Endothelial cell of umbilical vein (primary cell): ENCODE measurements around the gene DAB2IP. TPM values are rescaled to one million over a fixed set of nuclear protein-coding genes. Genes with fewer than 3 reads are reported as not detected.

ENCODE experiments used
- BruUV-seq: library from RNA; stranded (reverse); fragments of 400-500 nt; replicated peaks from 2 replicates; lab custom pipeline; 2021; lab: Mats Ljungman, UMichigan
- CTCF ChIA-PET: fragments of 300-600, 350-600 bp; sonication (Branson Sonifier 250); formaldehyde crosslinking; loops from one replicate; lab custom pipeline; 2021; ENCODE audit warnings: antibody characterized with exemption, inconsistent platforms; lab: Charles Lee
- POLR2A ChIA-PET: fragments of 300-600, 350-600 bp; sonication (Branson Sonifier 250); formaldehyde crosslinking; loops from one replicate; lab custom pipeline; 2021; ENCODE audit warnings: antibody characterized with exemption, inconsistent platforms; lab: Charles Lee
- DNase-seq: peaks from one replicate; pipeline ENCODE4 v3.0.0-alpha.2; 2011; ENCODE audit warnings: low read depth, low spot score
- FAIRE-seq: peaks from 2 replicates; lab custom pipeline; 2011; peaks lifted over from hg19 to GRCh38; lab: Jason Lieb, UNC
- H2AFZ ChIP-seq: 2 replicates; pipeline ENCODE4 v1.6.0; 2012; ENCODE audit warnings: low read depth, low read length, control low read depth, inconsistent platforms
- H3K27ac ChIP-seq: 2 replicates; pipeline ENCODE4 v1.5.1; 2011; ENCODE audit warnings: low read depth, mild to moderate bottlenecking, control low read depth, low read length, moderate library complexity; ENCODE audit not compliant: insufficient read depth
- H3K27me3 ChIP-seq, 2 experiments: 2 replicates each; pipeline versions ENCODE4 v1.6.0 to v1.6.1; 2011; ENCODE audit warnings: low read length in 2 of 2, mixed read lengths in 1 of 2; ENCODE audit not compliant: control insufficient read depth in 2 of 2, insufficient read depth in 2 of 2
- H3K36me3 ChIP-seq, 2 experiments: 2 replicates in 1 of 2; 3 replicates in 1 of 2; pipeline ENCODE4 v1.5.1; 2011; ENCODE audit warnings: low read length in 2 of 2, mild to moderate bottlenecking in 1 of 2, moderate library complexity in 1 of 2; ENCODE audit not compliant: control insufficient read depth in 2 of 2, insufficient read depth in 2 of 2; ENCODE audit errors: extremely low read depth in 1 of 2
- H3K4me1 ChIP-seq: 3 replicates; pipeline ENCODE4 v1.5.1; 2011; ENCODE audit warnings: mild to moderate bottlenecking, low read length; ENCODE audit not compliant: control insufficient read depth, insufficient read depth; ENCODE audit errors: extremely low read depth
- H3K4me2 ChIP-seq: 2 replicates; pipeline ENCODE4 v1.6.1; 2011; ENCODE audit warnings: low read length, control low read depth, mixed read lengths; ENCODE audit not compliant: insufficient read depth
- H3K4me3 ChIP-seq, 3 experiments: fragments of 200-600 bp in 1 of 3; sonication (generic), shearing (Covaris generic) in 1 of 3; replicated peaks in 1 of 3; 2 replicates each; pipeline ENCODE4 v1.5.1; 2011 to 2016; ENCODE audit warnings: control low read depth in 3 of 3, low read length in 3 of 3, mild to moderate bottlenecking in 2 of 3, inconsistent platforms in 1 of 3, low read depth in 1 of 3, moderate library complexity in 1 of 3; ENCODE audit not compliant: insufficient read depth in 1 of 3
- H3K79me2 ChIP-seq: 2 replicates; pipeline ENCODE4 v1.6.0; 2012; ENCODE audit warnings: low read length, inconsistent platforms; ENCODE audit not compliant: control insufficient read depth, insufficient read depth
- H3K9ac ChIP-seq: replicated peaks from 2 replicates; pipeline ENCODE3; 2011; ENCODE audit warnings: low read length, control low read depth; ENCODE audit not compliant: insufficient read depth; ENCODE audit errors: extremely low read depth
- H3K9me1 ChIP-seq: replicated peaks from 3 replicates; pipeline ENCODE4 v1.6.0; 2011; ENCODE audit warnings: mild to moderate bottlenecking, low read length; ENCODE audit not compliant: control insufficient read depth, insufficient read depth; ENCODE audit errors: extremely low read depth
- H3K9me3 ChIP-seq: replicated peaks from 2 replicates; pipeline ENCODE4 v1.5.1; 2012; ENCODE audit warnings: low read length, inconsistent platforms; ENCODE audit not compliant: control insufficient read depth, insufficient read depth
- H4K20me1 ChIP-seq: replicated peaks from 2 replicates; pipeline ENCODE3; 2011; ENCODE audit warnings: mild to moderate bottlenecking, low read length; ENCODE audit not compliant: control insufficient read depth, insufficient read depth; ENCODE audit errors: extremely low read depth
- CTCF ChIP-seq, 2 donors: IDR thresholded peaks; 1 replicate in 1 of 2; 2 replicates in 1 of 2; pipeline ENCODE4 v1.5.1; 2011; ENCODE audit warnings: low read length in 2 of 2, mild to moderate bottlenecking in 2 of 2, moderate library complexity in 2 of 2, control low read depth in 1 of 2, inconsistent platforms in 1 of 2, low read depth in 1 of 2; ENCODE audit not compliant: insufficient read depth in 1 of 2; ENCODE audit errors: extremely low read depth in 1 of 2
- EZH2 ChIP-seq: IDR thresholded peaks from 2 replicates; pipeline ENCODE4 v1.6.1; 2012; ENCODE audit warnings: borderline replicate concordance, low read depth, mild to moderate bottlenecking, moderate library complexity, low read length, inconsistent platforms; ENCODE audit not compliant: severe bottlenecking
- FOS ChIP-seq: IDR thresholded peaks from 2 replicates; pipeline ENCODE4 v1.6.1; 2011; ENCODE audit warnings: mild to moderate bottlenecking, low read length, moderate library complexity, borderline replicate concordance; ENCODE audit not compliant: insufficient read depth
- GATA2 ChIP-seq: IDR thresholded peaks from 2 replicates; pipeline ENCODE4 v1.7.0; 2011; ENCODE audit warnings: low read depth, mild to moderate bottlenecking, moderate library complexity, mixed read lengths, low read length; ENCODE audit not compliant: insufficient read length, insufficient read depth
- MYC ChIP-seq: IDR thresholded peaks from one replicate; pipeline ENCODE4 v1.6.1; 2011; ENCODE audit warnings: mild to moderate bottlenecking, low read depth, low read length
- POLR2A ChIP-seq: IDR thresholded peaks from 2 replicates; pipeline ENCODE4 v1.6.1; 2012; ENCODE audit warnings: low read depth, mild to moderate bottlenecking, control low read depth, low read length
- POLR2AphosphoS5 ChIP-seq: IDR thresholded peaks from 2 replicates; pipeline ENCODE4 v1.6.1; 2012; ENCODE audit warnings: low read depth, mild to moderate bottlenecking, control low read depth, low read length, moderate library complexity; ENCODE audit not compliant: insufficient read depth
- dilution Hi-C: fragments of 300-500 bp; cut with MboI; formaldehyde crosslinking; loops from one replicate; pipeline ENCODE4 v1.15.0; 2019; ENCODE audit warnings: low sequenced_read_pairs; ENCODE audit not compliant: extremely low pct_ligation_motif_present
- intact Hi-C: fragments of 100-400 bp; cut with micrococcal nuclease; formaldehyde crosslinking; loops from one replicate; pipeline ENCODE4 v1.10.0; 2022
- polyA plus RNA-seq, 4 experiments: library from polyadenylated mRNA; depleted of rRNA in 3 of 4; stranded (reverse) in 3 of 4; unstranded in 1 of 4; fragments of >200 nt; gene quantifications; 2 replicates each; pipeline versions ENCODE4 v1.2.1 to v1.2.3, GENCODE V29; 2011 to 2012; ENCODE audit warnings: missing spikeins in 1 of 4
- total RNA-seq: library from RNA; stranded (reverse); gene quantifications from 2 replicates; pipeline ENCODE4 v1.2.3, GENCODE V29; 2021

DAB2IP gene
- total and polyA plus RNA-seq, 2 donors (not counting 3 experiments of a cell fraction or from before 2014, with no cell fraction given): 29.2 to 53.6 TPM

- Histone ChIP-seq H3K9ac (no peak overlapping the region), H3K27me3 (no peaks in the 10 kb centered on the region), H3K27ac (no peak overlapping the region), H3K79me2 (no peaks in the 10 kb centered on the region), H4K20me1 (no peaks in the 10 kb centered on the region), H3K4me3 (no peak overlapping the region), H3K4me2 (no peak overlapping the region), H3K4me1 (no peaks in the 10 kb centered on the region), H3K9me3 (no peaks in the 10 kb centered on the region), H2AFZ (no peak overlapping the region), H3K36me3 (no peaks in the 10 kb centered on the region), H3K9me1 (no peaks in the 10 kb centered on the region)
- POLR2A ChIA-PET: no interaction called here
- intact Hi-C loops: loop anchor here (2.0 kb wide), 1 partner anchor 70 kb away; no protein-coding TSS in a partner anchor
- peak; percentile 54 for FAIRE-seq
- dilution Hi-C loops: no loop called here
- DNase-seq: peak; percentile 35
- no TSS peak for BruUV-seq
- TF ChIP-seq POLR2AphosphoS5: no peak
- no peak for TF ChIP-seq FOS
- TF ChIP-seq EZH2: no peak
- TF ChIP-seq MYC: no peak
- peak; percentile 38 to 61 for TF ChIP-seq CTCF (IDR thresholded peaks at IDR 0.05; ENCODE audit: extremely low read depth in 1 of 2, insufficient read depth in 1 of 2, low read depth in 1 of 2, low read length in 2 of 2)
- TF ChIP-seq GATA2: no peak
- no peak for TF ChIP-seq POLR2A
- CTCF ChIA-PET: interaction anchor here (0.7 to 4.1 kb wide), 24 partner anchors 8 to 376 kb away, joined by 3 to 25 read pairs (median 5); no protein-coding TSS in a partner anchor
Measured at GRCh38 chr9:121620777-121621449, 30.5 kb upstream of the DAB2IP start.
